RWPE2 (cell line): ENCODE measurements around the gene CHIT1.

Experiments used
- ATAC-seq: fragments of 200-7000 bp; cut with Tn5 transposase; 3 replicates; pipeline ENCODE4 v1.9.1; 2021; ENCODE audit warnings: low read depth
- DNase-seq: peaks from one replicate; pipeline ENCODE4 v3.0.0-alpha.2; 2020; ENCODE audit warnings: low spot score
- H3K27ac ChIP-seq: fragments of 450-650 bp; 2 replicates; pipeline ENCODE4 v1.5.1; 2017; ENCODE audit warnings: mild to moderate bottlenecking; ENCODE audit not compliant: poor library complexity, severe bottlenecking
- H3K27me3 ChIP-seq: fragments of 250-450 bp; sonication (Bioruptor Pico); 2 replicates; pipeline ENCODE4 v1.5.1; 2021; ENCODE audit warnings: mild to moderate bottlenecking, moderate library complexity; ENCODE audit not compliant: insufficient read depth, poor library complexity, severe bottlenecking
- H3K36me3 ChIP-seq: fragments of 250-450 bp; sonication (Bioruptor Pico); 2 replicates; pipeline ENCODE4 v1.5.1; 2020; ENCODE audit warnings: low read depth, mild to moderate bottlenecking, moderate library complexity
- H3K4me1 ChIP-seq: fragments of 250-450 bp; sonication (Bioruptor Pico); 2 replicates; pipeline ENCODE4 v1.5.1; 2021; ENCODE audit warnings: mild to moderate bottlenecking, moderate library complexity; ENCODE audit not compliant: insufficient read depth, poor library complexity, severe bottlenecking
- H3K4me3 ChIP-seq: fragments of 250-450 bp; sonication (Bioruptor Pico); 2 replicates; pipeline ENCODE4 v1.5.1; 2021; ENCODE audit warnings: mild to moderate bottlenecking, moderate library complexity; ENCODE audit not compliant: severe bottlenecking
- H3K9me3 ChIP-seq: fragments of 250-450 bp; sonication (Bioruptor Pico); 2 replicates; pipeline ENCODE4 v1.5.1; 2021; ENCODE audit warnings: mild to moderate bottlenecking, moderate library complexity; ENCODE audit not compliant: severe bottlenecking
- CTCF ChIP-seq: fragments of 450-650 bp; IDR thresholded peaks from one replicate; pipeline ENCODE4 v1.5.1; 2017; ENCODE audit warnings: mild to moderate bottlenecking, moderate library complexity; ENCODE audit not compliant: poor library complexity, severe bottlenecking

Gene CHIT1

GRCh38 chr1:203180611-203181330, 48.7 kb downstream of the CHIT1 start:
- Histone ChIP-seq H3K27me3 (no peaks in the 10 kb centered on the region), H3K27ac (no peak overlapping the region), H3K4me3 (no peak overlapping the region), H3K9me3 (no peaks in the 10 kb centered on the region), H3K4me1 (no peaks in the 10 kb centered on the region), H3K36me3 (no peaks in the 10 kb centered on the region)
- no peak for TF ChIP-seq CTCF
- DNase-seq (no peak), ATAC-seq (no peak)

- no peak for ATAC-seq
- no peak for TF ChIP-seq CTCF
- Histone ChIP-seq H3K4me3 (no peak overlapping the region), H3K4me1 (no peaks in the 10 kb centered on the region), H3K27ac (no peak overlapping the region), H3K27me3 (no peaks in the 10 kb centered on the region), H3K9me3 (no peaks in the 10 kb centered on the region), H3K36me3 (no peaks in the 10 kb centered on the region)
- no peak for DNase-seq
These were observed 49.8 kb downstream of the CHIT1 start for GRCh38 chr1:203179667-203180005.

- H3K9me3 ChIP-seq = no peaks in the 10 kb centered on the region
- TF ChIP-seq CTCF = no peak
- DNase-seq (no peak), ATAC-seq (no peak)
- H3K27ac ChIP-seq = no peak overlapping the region
- H3K4me3 ChIP-seq = no peak overlapping the region
- H3K4me1 ChIP-seq = no peaks in the 10 kb centered on the region
- no peaks in the 10 kb centered on the region for H3K27me3 ChIP-seq
- H3K36me3 ChIP-seq = no peaks in the 10 kb centered on the region
These were observed 50.4 kb downstream of the CHIT1 start for GRCh38 chr1:203178821-203179666.

GRCh38 chr1:203178083-203178482, 51.4 kb downstream of the CHIT1 start:
- H3K27me3 ChIP-seq = no peaks in the 10 kb centered on the region
- H3K36me3 ChIP-seq = no peaks in the 10 kb centered on the region
- no peak for ATAC-seq
- H3K9me3 ChIP-seq = no peaks in the 10 kb centered on the region
- no peak overlapping the region for H3K27ac ChIP-seq
- DNase-seq = no peak
- no peak overlapping the region for H3K4me3 ChIP-seq
- H3K4me1 ChIP-seq = no peaks in the 10 kb centered on the region
- no peak for TF ChIP-seq CTCF
